ENCODE results near the gene ERF.
A peak's percentile ranks its signal among the peaks of the same experiment; 100 is the strongest.

Gene ERF

DNA sequence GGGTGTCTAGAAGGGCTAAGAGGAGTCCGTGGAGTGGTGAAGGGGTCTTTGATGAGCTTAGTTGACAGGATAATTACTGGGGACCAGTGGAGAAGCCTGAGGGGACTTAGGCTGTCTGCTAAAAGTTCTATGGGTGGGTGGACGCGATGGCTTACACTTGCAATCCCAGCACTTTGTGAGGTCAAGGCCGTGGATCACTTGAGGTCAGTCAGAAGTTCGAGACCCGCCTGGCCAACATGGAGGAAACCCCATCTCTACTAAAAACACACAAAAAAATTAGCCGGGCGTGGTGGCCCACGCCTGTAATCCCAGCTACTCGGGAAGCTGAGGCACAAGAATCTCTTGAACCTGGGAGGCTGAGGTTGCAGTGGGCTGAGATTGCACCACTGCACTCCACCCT, 9.7 kb downstream of the ERF start:
- Histone ChIP-seq H3K9ac (no peak overlapping the region), H3K27me3 (ENCODE audit: control insufficient read depth, insufficient read depth, low read length) (no peaks in the 10 kb centered on the region), H2AFZ (peak overlapping the region; percentile 80), H3K4me3 (ENCODE audit: low read depth, low read length) (peak overlapping the region; percentile 71), H3K4me1 (peaks cover 6% of the 10 kb centered on the region), H3K79me2 (peaks cover 18% of the 10 kb centered on the region), H3K9me3 (ENCODE audit: control insufficient read depth, low read length) (no peaks in the 10 kb centered on the region), H3K27ac (peak overlapping the region; percentile 87), H3K4me2 (ENCODE audit: low read length) (peak overlapping the region; percentile 36), H3K36me3 (ENCODE audit: control insufficient read depth, insufficient read depth, low read length) (no peaks in the 10 kb centered on the region)
- TF ChIP-seq, protein P1, sequence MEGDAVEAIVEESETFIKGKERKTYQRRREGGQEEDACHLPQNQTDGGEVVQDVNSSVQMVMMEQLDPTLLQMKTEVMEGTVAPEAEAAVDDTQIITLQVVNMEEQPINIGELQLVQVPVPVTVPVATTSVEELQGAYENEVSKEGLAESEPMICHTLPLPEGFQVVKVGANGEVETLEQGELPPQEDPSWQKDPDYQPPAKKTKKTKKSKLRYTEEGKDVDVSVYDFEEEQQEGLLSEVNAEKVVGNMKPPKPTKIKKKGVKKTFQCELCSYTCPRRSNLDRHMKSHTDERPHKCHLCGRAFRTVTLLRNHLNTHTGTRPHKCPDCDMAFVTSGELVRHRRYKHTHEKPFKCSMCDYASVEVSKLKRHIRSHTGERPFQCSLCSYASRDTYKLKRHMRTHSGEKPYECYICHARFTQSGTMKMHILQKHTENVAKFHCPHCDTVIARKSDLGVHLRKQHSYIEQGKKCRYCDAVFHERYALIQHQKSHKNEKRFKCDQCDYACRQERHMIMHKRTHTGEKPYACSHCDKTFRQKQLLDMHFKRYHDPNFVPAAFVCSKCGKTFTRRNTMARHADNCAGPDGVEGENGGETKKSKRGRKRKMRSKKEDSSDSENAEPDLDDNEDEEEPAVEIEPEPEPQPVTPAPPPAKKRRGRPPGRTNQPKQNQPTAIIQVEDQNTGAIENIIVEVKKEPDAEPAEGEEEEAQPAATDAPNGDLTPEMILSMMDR (IDR thresholded peaks at IDR 0.05): no peak

GRCh38 chr19:42244347-42245220, 10.3 kb downstream of the ERF start:
- peak overlapping the region; percentile 80 for H2AFZ ChIP-seq
- no peaks in the 10 kb centered on the region for H3K27me3 ChIP-seq (ENCODE audit: control insufficient read depth, insufficient read depth, low read length)
- H3K27ac ChIP-seq: peak overlapping the region; percentile 87
- H3K4me3 ChIP-seq (ENCODE audit: low read depth, low read length): peak overlapping the region; percentile 71
- peaks cover 23% of the 10 kb centered on the region for H3K79me2 ChIP-seq
- peak overlapping the region; percentile 76 for H3K4me2 ChIP-seq (ENCODE audit: low read length)
- no peaks in the 10 kb centered on the region for H3K36me3 ChIP-seq (ENCODE audit: control insufficient read depth, insufficient read depth, low read length)
- H3K4me1 ChIP-seq: peaks cover 6% of the 10 kb centered on the region
- H3K9ac ChIP-seq: no peak overlapping the region
- TF ChIP-seq, protein P1 (IDR thresholded peaks at IDR 0.05): peak; percentile 79
- no peaks in the 10 kb centered on the region for H3K9me3 ChIP-seq (ENCODE audit: control insufficient read depth, low read length)

DNA sequence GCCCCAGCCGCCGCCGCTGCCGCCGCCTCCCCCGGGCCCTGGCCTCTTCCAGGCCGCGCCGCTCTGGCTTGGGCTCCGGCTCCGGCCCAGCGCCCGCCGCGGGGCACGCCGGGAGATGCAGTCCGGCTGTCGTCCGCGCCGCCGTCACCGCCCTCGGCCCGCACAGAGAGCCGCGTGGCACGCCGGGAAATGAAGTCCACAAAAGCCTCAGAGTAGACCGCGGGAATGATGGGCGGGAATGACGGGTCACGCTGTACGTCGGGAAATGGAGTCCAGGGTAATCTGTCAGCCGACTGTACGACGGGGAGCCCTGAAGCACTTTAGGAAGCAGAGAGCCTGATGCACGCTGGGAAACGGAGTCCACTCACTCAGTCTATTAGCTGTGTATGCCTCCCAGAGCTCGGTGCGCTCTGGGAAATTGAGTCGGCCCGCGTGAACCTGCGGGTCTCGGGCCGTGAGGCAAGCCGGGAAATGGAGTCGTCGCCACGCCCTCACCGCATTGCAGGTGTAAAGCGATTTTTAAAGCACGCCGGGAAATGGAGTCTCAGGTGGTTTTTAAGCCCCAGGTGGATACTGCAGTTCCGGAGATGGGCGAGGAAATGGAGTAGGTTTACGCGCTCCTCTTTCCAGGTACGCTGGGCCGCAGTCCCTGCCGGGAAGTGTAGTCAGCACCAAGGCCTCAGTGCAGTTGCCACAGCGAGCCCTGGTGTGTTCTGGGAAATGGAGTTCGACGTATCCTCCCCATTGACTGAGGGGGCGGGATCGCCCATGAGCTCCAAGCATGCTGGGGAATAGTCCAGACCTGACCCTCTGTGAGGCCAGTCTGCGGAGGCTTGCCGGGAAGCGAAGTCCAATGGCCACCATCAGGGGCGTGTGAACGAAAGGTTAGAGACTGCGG, 12.2 kb downstream of the ERF start, which contains the start of gene GSK3A:
Gene GSK3A (minus strand): TSS at position 91 of the 898 bp plus-strand sequence. CDS start 137 bp downstream, outside the sequence.
- Histone ChIP-seq H2AFZ (peak within 1 kb of the TSS; percentile 80), H3K9ac (peak within 1 kb of the TSS; percentile 68), H3K4me3 (ENCODE audit: low read depth, low read length) (peak within 1 kb of the TSS; percentile 74), H3K36me3 (ENCODE audit: control insufficient read depth, insufficient read depth, low read length) (no peaks in the 10 kb centered on the region), H3K79me2 (peaks cover 31% of the 10 kb centered on the region), H3K4me2 (ENCODE audit: low read length) (peak within 1 kb of the TSS; percentile 80), H3K4me1 (peaks cover 6% of the 10 kb centered on the region), H3K27me3 (ENCODE audit: control insufficient read depth, insufficient read depth, low read length) (no peaks in the 10 kb centered on the region), H3K9me3 (ENCODE audit: control insufficient read depth, low read length) (no peaks in the 10 kb centered on the region), H3K27ac (peak within 1 kb of the TSS; percentile 87)
- TF ChIP-seq, protein P1 (IDR thresholded peaks at IDR 0.05): no peak

- no peaks in the 10 kb centered on the region for H3K9me3 ChIP-seq (ENCODE audit: control insufficient read depth, low read length)
- H3K79me2 ChIP-seq: peaks cover 31% of the 10 kb centered on the region
- H3K4me3 ChIP-seq (ENCODE audit: low read depth, low read length): peak overlapping the region; percentile 74
- peak overlapping the region; percentile 68 for H3K9ac ChIP-seq
- H2AFZ ChIP-seq: peak overlapping the region; percentile 59
- H3K4me1 ChIP-seq: peaks cover 6% of the 10 kb centered on the region
- peak overlapping the region; percentile 36 for H3K27ac ChIP-seq
- H3K27me3 ChIP-seq (ENCODE audit: control insufficient read depth, insufficient read depth, low read length): no peaks in the 10 kb centered on the region
- TF ChIP-seq, protein P1 (IDR thresholded peaks at IDR 0.05): no peak
- peak overlapping the region; percentile 80 for H3K4me2 ChIP-seq (ENCODE audit: low read length)
- H3K36me3 ChIP-seq (ENCODE audit: control insufficient read depth, insufficient read depth, low read length): no peaks in the 10 kb centered on the region
Observed at GRCh38 chr19:42242069-42242511, 12.8 kb downstream of the ERF start.
